Measurements from ENCODE around the gene SLC9C2.
"Not testable (repeated sequence)": the region's sequence is repeated elsewhere in the genome, so short reads cannot be mapped to it uniquely, and the experiment has no call there.

Gene SLC9C2, protein sequence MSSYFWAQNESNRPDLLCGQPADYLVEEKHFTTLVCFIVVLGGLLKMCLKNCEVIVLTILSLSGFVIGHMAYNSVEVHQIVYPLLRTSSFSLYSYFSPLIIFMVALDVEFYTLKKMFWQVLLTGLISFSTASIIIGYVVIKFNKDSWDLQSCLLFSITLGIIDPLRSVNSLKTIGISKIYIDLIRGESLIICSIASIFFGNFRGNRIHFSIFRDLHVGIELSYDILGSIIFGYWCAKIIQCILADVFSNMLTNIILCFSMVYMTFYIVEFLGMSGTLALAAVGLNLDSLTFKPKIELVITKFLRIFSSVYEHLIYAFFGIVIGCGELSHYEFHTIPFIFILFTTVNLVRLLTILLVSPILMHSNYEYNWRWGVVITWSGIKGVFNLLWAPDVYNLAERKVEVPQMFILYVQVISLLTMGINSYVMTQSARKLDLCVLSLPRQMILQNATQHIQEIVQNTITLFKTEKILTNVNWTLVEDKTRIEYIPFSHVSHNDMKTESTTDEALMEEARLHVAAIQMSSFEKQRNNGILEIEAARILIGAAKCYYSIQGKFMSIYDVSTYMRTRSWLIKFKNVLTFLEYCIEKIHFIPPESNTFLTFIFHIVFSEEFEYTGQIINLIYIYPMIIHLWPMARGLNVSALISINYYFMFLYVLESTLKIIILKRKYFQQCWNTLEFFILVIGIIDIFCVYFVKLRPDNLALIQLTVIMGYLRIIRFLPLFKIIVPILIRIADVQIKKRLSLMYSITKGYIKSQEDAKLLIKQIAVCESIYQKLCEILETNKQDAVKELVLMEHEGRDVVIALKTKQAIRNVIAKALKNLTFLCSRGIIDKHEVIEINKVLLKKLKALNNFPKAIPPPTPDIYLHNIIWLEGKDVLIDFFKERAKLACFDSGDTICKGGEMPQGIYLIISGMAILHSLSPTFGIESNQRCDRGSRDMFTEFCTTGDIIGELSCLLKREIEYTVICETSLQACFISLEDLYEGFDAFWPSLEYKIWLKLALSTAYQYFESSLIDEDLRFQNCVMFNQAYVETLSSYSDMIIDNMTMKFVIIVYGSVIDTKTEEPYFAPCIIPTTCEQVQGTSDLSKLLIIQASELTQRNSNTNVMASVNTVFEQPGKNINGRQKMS

DNA sequence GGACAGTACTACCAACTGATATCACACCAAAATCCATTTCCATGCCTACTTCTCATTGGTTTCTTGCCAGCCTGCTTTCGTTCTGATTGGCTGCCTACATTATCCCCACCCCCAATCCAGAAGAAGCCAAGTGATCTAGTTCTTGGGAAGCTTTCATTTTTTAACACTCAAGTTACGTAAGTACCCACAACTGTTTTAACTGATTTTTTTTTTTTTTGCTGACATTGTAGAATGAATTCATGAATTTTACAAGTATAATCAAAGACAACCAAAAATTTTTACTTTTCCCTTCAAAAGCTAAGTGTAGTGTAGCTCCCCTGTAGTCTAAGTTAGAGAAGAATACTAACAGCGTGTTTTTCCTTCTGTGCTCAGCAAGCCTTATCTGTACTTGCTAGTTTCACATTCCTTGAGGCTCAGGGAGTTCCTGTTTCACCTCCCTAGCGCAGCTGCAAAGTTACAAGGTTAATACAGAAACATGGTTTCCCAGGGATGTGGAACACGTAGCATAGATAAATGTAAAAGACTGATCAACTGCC, at the start of gene SLC9C2:
Gene SLC9C2 (minus strand): TSS at position 17 of the 536 bp plus-strand sequence. CDS start 1,296 bp downstream, outside the sequence.
- peak; percentile 1 for DNase-seq (ENCODE audit: low read depth)

DNA sequence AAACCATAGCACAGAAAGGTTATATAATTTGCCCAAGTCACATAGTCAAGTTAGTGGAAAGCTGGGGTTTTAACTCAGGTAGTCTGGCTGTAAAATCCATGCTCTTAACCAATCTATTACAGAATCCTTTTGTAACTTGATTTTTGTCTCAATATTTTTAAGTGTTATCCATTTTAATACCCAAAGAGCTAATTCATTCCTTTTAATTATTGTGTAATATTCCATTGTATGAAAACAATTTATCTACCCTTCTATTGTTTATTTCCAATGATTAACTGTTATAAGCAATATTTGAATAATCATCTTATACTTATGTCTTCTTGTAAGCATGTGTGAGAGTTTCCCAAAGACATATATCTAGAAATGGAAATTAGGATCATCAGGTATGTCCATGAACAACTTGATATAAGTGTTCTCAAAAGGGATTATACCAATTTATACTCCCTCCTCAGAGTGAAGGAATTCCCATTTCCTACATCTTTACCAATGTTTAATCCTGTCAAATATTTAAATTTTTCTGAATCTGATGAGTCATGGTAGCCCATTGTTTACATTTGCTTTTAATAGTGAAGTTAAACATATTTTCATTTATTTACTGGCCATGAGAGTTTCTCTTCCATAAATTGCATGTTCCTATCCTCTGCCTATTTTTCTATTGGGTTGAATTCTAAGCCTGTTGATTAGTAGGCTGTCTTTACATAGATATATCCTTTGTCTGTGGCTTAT, 46.2 kb upstream of the SLC9C2 start:
- no peak for DNase-seq (ENCODE audit: low read depth)

DNA sequence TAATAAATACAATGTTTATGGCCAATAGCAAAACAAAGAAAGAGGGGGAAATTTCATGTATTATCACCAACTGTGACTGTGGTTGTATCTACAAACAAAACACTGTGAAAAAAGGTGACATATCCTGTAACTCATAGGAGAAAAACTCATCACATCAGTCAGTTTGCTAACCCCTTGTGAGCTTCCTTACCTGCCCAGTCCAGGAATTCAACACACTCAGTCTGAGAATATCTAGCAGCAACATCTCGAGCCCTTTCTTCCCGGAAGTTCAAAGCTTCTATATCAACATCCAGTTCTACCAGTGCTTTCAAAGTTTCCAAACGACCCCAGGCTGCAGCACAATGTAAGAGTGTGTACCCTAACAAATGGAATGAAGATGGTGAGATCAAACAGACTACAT, 43.8 kb upstream of the SLC9C2 start:
- no peak for DNase-seq (ENCODE audit: low read depth)

DNA sequence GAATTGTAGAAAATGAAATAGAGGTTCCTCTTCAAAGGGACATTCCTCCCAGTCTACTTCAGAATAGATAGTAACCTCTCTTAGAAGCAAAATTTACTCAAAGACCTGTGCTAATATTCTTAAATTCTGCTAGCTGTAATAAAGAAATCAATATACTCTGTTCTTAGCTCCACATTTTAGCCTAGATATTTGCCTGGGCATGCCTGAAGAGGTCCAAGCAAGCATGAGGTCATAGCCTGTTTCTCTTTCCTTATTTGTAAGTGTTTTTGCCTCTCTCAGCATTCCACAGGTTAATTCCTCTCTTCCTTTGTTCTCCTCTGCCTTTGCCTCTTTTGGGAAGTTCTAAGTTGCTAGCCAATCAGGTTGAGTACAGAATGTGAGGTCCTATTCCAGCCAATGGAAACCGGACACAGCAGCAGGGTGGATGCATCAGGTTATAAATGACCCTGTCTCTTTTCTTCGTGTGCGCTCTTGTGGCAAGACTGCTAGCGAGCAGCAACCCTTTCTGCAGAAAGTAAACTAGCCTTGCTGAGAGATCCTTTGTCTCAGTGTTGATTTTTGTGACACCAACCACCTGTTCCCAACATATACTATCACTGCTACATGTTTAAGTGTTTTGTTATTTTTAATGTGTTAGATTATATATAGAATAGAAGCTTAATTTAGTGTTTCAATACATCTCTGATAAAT, 39.7 kb upstream of the SLC9C2 start:
- not testable (repeated sequence) for DNase-seq (ENCODE audit: low read depth)

DNA sequence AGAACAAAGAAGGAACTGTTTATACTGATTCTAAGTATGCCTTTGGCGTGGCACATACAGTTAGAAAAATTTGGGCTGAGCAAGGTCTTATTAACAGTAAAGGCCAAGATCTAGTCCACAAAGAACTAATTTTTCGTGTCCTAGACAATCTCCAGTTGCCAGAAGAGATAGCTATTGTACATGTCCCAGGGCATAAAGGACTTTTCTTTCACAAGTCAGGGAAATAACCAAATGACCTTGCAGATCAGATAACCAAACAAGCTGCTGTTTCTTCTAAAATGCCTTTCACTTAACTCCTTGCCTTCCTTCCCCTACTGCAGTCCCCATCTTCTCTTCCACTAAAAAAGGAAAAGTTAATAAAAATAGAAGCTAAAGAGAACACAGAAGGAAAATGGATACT, 36.2 kb upstream of the SLC9C2 start:
- no peak for DNase-seq (ENCODE audit: low read depth)

DNA sequence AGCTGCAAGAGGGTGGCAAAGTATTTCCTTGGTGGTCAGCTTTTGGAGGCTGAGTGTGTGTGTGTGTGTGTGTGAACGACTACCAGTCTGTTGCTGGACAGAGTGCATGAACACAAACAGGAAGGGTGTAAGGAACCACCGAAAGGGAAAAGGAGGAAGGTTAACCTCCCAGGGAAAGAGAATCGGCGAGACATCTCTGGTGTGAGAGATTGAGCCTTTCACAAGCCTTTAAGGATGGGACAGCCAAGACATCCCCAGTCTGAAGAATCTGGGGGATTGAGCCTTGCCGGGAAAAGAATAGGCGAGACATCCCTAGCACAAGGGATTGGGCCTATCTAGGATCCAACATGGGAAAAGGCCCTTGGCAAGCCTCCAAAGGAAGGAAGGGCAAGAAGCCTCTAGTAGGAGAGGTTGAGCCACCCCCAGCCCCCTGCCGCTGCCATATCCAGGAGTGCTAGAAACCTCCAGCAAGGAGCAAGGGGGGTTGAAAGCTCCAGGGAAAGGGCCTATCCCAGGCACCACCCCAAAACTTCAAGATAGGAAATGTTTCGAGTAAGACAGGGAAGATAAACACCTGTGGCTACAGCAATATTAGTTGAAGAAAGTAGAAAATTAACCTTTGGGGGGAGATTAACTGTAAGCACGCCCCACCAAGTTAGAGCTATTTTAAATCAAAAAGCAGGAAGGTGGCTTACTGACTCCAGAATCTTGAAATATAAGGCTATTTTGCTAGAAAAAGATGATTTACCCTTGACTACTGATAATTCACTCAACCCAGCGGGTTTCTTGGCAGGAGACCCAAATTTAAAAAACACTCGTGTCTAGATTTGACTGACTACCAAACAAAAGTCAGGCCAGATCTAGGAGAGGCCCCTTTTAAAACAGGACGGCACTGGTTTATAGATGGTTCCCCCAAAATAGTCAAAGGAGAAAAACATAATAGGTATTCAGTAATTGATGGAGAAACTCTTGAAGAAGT, 35.5 kb upstream of the SLC9C2 start:
- no peak for DNase-seq (ENCODE audit: low read depth)

DNA sequence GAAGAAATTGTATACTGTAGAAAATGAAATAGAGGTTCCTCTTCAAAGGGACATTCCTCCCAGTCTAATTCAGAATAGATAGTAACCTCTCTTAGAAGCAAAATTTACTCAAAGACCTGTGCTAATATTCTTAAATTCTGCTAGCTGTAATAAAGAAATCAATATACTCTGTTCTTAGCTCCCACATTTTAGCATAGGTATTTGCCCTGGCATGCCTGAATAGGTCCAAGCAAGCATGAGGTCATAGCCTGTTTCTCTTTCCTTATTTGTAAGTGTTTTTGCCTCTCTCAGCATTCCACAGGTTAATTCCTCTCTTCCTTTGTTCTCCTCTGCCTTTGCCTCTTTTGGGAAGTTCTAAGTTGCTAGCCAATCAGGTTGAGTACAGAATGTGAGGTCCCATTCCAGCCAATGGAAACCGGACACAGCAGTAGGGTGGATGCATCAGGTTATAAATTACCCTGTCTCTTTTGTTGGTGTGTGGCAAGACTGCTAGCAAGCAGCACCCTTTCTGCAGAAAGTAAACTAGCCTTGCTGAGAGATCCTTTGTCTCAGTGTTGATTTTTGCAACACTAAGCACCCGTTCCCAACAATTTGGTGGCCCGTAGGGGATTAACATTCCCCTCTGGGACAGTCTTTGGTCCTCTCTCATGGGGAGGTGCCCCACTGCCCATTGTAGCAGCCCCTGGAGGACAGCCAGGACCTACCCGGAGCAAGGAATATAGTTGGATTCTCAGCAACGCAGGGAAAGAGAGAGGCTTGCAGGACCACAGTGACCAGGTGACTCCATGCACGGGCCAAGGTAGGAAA, 34.6 kb upstream of the SLC9C2 start:
- not testable (repeated sequence) for DNase-seq (ENCODE audit: low read depth)

DNA sequence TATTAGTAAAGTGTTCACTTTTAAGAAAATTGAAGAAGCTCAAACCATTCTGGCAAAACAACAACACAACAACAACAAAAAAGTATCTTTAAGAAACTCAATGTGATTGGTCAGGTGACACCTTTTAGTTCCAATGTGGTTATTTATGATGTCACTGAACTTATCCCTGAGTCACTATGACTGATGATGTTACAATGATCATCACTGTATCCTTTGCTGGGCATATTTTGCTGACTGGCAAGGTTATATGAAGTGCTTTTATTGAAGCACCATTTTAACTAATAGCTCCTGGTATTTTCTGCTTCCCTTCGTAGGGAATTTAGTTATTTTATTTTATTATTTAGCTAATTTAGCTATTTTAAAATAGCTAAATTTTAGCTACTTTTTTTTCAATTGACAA, 32.2 kb upstream of the SLC9C2 start, which contains the start of gene TEX50:
Gene TEX50 (plus strand): TSS at position 223 of the 400 bp plus-strand sequence. CDS start 184 bp downstream, outside the sequence.
- DNase-seq (ENCODE audit: low read depth) = no peak

DNA sequence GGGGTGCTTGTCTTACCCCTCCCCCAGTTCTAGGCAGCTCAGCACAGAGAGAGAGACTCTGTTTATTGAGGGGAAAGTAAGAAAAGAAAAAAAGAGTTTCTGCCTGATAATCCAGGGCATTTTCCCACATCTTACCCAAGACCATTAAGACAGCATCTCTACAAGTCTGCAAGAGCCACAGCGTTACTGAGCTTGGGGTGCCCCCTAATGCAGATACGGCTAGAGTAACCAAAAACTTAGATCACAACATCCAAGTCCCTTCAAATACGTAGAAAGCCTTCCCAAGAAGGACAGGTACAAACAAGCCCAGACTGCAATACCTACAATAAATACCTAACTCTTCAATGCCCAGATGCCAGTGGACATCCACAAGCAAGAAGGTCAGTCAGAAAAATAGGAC, 26.0 kb upstream of the SLC9C2 start:
- no peak for DNase-seq (ENCODE audit: low read depth)

DNA sequence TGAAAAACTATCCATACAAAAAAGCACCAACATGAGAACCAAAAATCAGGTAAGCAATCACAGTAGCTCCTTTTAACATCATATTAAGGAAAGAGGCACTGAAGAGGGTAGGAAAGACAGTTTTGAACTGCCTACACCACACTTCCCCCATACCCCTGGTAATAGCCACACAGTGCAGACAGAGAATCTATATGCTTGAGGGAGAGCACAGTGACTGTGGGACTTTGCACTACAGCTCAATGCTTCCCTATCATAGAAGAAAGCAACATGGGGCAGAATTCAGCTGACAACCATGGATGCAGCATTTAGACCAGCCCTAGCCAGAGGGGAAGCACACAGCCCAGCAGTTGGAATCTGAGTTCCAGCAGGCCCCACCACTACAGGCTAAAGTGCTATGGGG, 24.4 kb upstream of the SLC9C2 start:
- DNase-seq (ENCODE audit: low read depth) = no peak

DNA sequence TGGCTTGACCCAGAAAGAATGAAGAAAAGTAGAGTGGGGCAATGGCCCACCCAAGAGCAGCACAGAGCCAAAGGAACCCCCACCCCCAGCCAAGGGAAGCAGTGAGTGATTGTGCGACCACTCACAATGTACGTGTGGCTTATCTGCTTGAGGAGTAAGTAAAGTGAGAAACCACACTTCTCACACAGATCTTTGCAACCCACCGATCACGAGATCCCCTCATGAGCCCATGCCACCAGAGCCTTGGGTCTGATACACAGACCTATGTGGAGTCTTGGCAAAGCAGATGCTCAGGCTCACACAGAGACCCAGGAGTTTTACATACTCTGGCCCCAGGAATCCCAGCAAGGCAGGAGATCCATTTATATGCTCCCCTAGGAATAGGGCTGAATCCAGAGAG, 14.0 kb upstream of the SLC9C2 start:
- no peak for DNase-seq (ENCODE audit: low read depth)

DNA sequence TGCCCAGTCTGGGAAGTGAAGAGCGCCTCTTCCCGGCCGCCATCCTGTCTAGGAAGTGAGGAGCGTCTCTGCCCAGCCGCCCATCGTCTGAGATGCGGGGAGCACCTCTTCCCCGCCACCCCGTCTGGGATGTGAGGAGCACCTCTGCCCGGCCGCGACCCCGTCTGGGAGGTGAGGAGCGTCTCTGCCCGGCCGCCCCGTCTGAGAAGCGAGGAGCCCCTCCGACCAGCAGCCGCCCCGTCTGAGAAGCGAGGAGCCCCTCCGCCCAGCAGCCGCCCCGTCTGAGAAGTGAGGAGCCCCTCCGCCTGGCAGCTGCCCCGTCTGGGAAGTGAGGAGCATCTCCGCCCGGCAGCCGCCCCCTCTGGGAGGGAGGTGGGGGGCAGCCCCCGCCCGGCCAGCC, 10.2 kb upstream of the SLC9C2 start:
- not testable (repeated sequence) for DNase-seq (ENCODE audit: low read depth)

DNA sequence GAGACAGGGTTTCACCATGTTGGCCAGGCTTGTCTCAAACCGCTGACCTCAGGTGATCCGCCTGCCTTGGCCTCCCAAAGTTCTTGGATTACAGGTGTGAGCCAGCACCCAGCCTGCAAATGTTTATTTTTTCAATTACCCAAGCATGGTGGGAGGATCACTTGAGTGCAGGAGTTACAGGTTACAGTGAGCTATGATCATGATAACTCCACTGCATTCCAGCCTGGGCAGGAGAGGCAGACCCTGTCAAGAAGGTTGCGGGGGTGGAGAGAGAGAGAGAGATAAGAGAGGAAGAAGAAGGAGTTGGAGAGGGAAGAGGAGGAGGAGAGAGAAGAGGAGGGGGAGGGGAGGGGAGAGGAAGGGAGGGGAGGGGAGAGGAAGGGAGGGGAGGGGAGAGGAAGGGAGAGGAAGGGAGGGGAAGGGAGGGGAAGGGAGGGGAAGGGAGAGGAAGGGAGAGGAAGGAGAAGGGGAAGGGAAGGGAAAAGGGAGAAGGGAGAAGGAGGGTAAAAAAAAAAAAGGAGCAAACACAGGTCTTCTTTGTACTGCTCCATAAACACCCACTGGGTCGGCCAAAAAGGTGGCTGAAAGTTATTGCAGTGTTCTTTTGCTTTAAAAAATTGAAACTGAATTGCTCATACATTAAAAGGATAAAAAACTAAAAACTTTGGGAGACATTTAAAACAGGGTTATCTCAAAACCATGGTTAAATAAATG, 5.8 kb upstream of the SLC9C2 start:
- no peak for DNase-seq (ENCODE audit: low read depth)

DNA sequence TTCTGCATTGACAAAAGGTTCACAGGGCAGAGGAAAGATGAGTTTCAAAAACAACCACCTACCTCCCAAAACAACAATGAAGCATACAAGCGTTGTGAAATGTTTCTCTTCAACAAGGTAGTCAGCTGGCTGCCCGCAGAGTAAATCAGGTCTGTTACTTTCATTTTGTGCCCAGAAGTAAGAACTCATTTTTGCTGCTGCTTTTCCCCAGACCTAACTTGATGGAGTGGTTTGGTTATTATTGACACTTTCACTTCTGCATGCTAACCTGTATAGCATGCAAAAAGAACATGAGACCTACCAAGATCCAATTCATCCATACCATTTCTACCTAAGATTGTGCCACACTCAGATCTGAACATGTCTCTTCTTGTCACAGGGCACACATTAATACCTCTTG, 1.3 kb downstream of the SLC9C2 start:
- DNase-seq (ENCODE audit: low read depth) = no peak

DNA sequence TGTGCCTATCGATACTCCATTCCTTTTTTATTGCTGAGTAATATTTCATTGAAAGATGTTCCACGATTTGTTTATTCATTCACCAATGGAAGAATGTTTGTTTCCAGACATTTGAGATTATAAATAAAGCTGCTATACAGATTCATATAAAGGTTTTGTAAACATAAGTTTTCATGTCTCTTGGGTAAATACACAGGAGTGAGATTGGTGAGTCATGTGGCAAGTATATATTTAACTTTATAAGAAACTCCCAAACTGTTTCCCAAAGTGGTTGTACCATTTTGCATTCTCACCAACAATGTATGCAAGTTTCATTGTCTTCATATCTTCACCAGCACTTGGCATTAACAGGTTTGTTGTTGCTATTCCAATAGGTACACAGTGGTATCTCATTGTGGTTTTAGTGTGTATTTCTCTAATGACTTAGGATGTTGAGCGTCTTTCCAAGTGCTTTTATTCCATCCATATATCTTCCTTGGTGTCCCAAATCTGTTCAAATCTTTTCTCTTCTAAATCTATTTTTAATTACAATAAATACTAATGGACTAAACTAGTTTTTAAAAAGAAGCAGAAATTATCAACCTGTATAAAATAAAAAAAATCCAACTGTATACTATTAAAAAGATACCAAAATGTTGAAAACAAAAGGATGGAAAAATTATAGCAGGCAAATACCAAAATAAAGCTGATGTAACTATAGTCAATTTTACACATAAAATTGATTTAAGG, 6.6 kb downstream of the SLC9C2 start:
- DNase-seq (ENCODE audit: low read depth) = no peak

DNA sequence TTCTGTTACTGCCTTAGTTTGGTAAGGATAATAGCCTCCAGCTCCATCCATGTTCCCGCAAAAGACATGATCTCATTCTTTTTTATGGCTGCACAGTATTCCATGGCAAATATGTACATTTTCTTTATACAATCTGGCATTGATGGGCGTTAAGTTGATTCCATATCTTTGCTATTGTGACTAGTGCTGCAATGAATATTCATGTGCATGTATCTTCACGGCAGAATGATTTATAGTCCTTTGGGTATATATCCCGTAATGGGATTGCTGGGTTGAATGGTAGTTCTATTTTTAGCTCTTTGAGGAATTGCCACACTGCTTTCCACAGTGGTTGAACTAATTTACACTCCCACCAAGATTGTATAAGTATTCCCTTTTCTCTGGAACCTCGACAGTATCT, 11.7 kb downstream of the SLC9C2 start:
- not testable (repeated sequence) for DNase-seq (ENCODE audit: low read depth)

DNA sequence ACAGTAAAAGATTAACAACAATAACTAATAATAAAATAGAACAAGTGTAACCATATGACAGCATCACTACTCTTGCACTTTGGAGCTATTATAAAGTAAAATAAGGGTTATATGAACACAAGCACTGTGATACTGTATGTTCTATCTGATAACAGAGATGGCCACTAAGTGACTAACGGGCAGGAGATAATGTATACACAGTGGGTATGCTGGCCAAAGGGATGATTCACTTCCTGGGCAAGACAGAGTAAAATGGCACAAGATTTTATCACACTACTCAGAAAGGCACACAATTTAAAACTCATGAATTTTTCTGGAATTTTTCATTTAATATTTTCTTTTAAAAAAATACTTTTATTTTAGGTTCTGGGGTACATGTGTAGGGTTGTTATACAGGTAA, 12.3 kb downstream of the SLC9C2 start:
- DNase-seq (ENCODE audit: low read depth) = no peak
